K562 (cell line): Measurements from ENCODE around the gene SSU72. TPM values are rescaled to one million over a fixed set of nuclear protein-coding genes. Genes with fewer than 3 reads are reported as not detected.

Source experiments
- DMBX1 ChIP-seq: fragments of 250-450 bp; sonication (Bioruptor Pico); IDR thresholded peaks from 2 replicates; pipeline ENCODE4 v1.8.0; 2022; ENCODE audit warnings: inconsistent platforms, mild to moderate bottlenecking, moderate library complexity, borderline replicate concordance
- FOXA1 ChIP-seq: fragments of 450-650 bp; IDR thresholded peaks from 2 replicates; pipeline ENCODE4 v1.6.1; 2016; ENCODE audit warnings: mild to moderate bottlenecking, borderline replicate concordance
- MYBL2 ChIP-seq, 2 experiments: fragments of 450-650 bp in 1 of 2; sonication (generic) in 1 of 2; formaldehyde crosslinking in 1 of 2; IDR thresholded peaks; 2 replicates each; pipeline versions ENCODE4 v1.6.1 to v1.8.1; 2017 to 2022; ENCODE audit warnings: borderline replicate concordance in 1 of 2, inconsistent platforms in 1 of 2, low read depth in 1 of 2, mild to moderate bottlenecking in 1 of 2, missing genetic modification reagents in 1 of 2, moderate library complexity in 1 of 2
- SREBF1 ChIP-seq: fragments of 150-350 bp; IDR thresholded peaks from 2 replicates; pipeline ENCODE4 v1.6.1; 2014; ENCODE audit warnings: antibody characterized with exemption, low read depth, low read length, borderline replicate concordance
- WHSC1 ChIP-seq: IDR thresholded peaks from one replicate; pipeline ENCODE4 v1.6.1; 2012; ENCODE audit warnings: low read length, control low read depth, inconsistent platforms
- ZFP36 ChIP-seq: fragments of 150-350 bp; IDR thresholded peaks from 2 replicates; pipeline ENCODE4 v1.6.1; 2018; ENCODE audit warnings: low read length, low read depth; ENCODE audit not compliant: partially characterized antibody
- ZNF717 ChIP-seq: fragments of 250-450 bp; sonication (Bioruptor Pico); IDR thresholded peaks from 2 replicates; pipeline ENCODE4 v1.5.0; 2021
- ZNF77 ChIP-seq: fragments of 250-450 bp; sonication (Bioruptor Pico); IDR thresholded peaks from 2 replicates; pipeline ENCODE4 v1.5.0; 2020
- polyA plus RNA-seq, 8 experiments: library from polyadenylated mRNA; depleted of rRNA in 4 of 8; stranded (reverse) in 5 of 8; unstranded in 3 of 8; fragments of >200 nt; fragmentation: Nextera tagmentation in 2 of 8; fragmentation: Illumina TruSeq in 1 of 8; extraction: Ambion mirVana in 2 of 8; extraction: Trizol in 1 of 8; gene quantifications; 2 replicates each; pipeline versions ENCODE4 v1.2.1 to v1.2.3, GENCODE V29; 2011 to 2014; ENCODE audit warnings: inconsistent platforms in 1 of 8, missing spikeins in 1 of 8
- total RNA-seq, 7 experiments: library from RNA; depleted of rRNA in 6 of 7; stranded (reverse); fragments of >200 nt in 6 of 7; fragmentation: Illumina TruSeq in 2 of 7; extraction: Trizol in 2 of 7; gene quantifications; 2 replicates each; pipeline versions ENCODE4 v1.2.1 to v1.2.3, GENCODE V29; 2011 to 2021; ENCODE audit warnings: low replicate concordance in 1 of 7
- TF ChIP-seq, protein P1 (sequence below): fragments of 450-650 bp; IDR thresholded peaks from 2 replicates; pipeline ENCODE4 v1.6.1; 2014; ENCODE audit warnings: low read depth, mild to moderate bottlenecking, moderate library complexity, borderline replicate concordance
- TF ChIP-seq, protein P2 (sequence below): fragments of 450-650 bp; IDR thresholded peaks from 2 replicates; pipeline ENCODE4 v1.6.1; 2016; ENCODE audit warnings: mild to moderate bottlenecking
- TF ChIP-seq, protein P3 (sequence below), 2 experiments: fragments of 450-650 bp; conservative IDR thresholded peaks; 2 replicates each; pipeline ENCODE4 v1.6.1; 2017; ENCODE audit warnings: mild to moderate bottlenecking in 2 of 2, moderate library complexity in 2 of 2
- TF ChIP-seq, protein P4 (sequence below): sonication (generic); formaldehyde crosslinking; IDR thresholded peaks from 2 replicates; pipeline ENCODE4 v1.5.0; 2020; ENCODE audit warnings: missing genetic modification reagents

Gene SSU72
- total and polyA plus RNA-seq, 9 of the 15 experiments (the other 6 are each of a cell fraction or from before 2014, with no cell fraction given), result 70.8 to 201 (median 94.6) TPM

DNA sequence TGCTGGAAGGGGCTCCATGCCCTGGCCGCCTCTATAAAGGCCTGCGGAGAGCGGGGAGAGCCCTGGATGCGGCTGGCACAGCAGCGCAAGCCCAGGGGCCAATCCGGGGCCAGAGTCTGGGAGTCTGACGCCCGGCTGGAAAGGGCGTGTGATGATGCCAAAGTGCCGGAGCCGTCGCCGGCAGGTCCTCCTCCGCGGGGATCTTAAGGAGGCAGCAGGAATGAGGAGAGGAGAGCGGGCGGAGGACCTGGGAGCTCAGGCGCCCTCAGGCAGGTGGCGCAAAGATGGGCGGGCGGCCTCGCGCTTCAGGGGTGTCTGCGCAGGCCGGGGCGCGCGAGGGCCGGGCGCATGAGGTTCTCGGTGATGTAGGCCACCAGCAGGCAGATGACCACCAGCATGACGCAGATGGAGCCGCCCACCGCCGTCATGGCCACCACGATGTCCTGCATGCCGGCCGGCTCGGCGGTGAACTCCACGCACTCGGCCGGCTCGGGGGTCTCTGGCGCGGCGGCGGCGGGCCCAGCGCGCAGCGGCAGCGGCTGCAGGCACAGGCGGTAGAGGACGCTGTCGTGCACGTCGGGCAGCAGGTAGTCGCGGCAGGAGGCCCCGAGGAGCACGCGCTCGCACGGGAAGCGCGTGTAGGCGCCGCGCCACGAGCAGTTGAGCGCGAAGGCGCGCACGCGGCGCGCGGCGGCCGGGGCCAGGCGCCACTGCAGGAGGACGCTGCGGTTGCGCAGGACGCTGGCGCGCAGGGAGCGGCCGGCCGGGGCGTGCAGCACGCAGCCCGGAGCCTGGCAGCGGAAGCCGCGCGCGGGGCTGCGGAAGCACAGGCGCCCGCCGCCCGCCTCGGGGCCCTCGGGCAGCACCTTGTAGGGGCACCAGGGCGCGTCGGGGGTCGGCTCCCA is 24.6 kb upstream of the SSU72 start (continued):
- TF ChIP-seq, protein P1, sequence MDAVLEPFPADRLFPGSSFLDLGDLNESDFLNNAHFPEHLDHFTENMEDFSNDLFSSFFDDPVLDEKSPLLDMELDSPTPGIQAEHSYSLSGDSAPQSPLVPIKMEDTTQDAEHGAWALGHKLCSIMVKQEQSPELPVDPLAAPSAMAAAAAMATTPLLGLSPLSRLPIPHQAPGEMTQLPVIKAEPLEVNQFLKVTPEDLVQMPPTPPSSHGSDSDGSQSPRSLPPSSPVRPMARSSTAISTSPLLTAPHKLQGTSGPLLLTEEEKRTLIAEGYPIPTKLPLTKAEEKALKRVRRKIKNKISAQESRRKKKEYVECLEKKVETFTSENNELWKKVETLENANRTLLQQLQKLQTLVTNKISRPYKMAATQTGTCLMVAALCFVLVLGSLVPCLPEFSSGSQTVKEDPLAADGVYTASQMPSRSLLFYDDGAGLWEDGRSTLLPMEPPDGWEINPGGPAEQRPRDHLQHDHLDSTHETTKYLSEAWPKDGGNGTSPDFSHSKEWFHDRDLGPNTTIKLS, result peak; percentile 57; the same call in 1 of the 2 replicates
- TF ChIP-seq ZNF717 (CRISPR knock-in tag) (no peak), FOXA1 (no peak), ZNF77 (CRISPR knock-in tag) (no peak), ZFP36 (no peak), MYBL2 (IDR thresholded peaks at IDR 0.05; ENCODE audit: low read depth) (no peak), MYBL2 (CRISPR knock-in tag; IDR thresholded peaks at IDR 0.05; ENCODE audit: borderline replicate concordance) (peak; percentile 76; the same call in 1 of the 2 replicates), DMBX1 (no peak; the same call in 1 of the 2 replicates), SREBF1 (no peak), WHSC1 (no peak)
- TF ChIP-seq, protein P2, sequence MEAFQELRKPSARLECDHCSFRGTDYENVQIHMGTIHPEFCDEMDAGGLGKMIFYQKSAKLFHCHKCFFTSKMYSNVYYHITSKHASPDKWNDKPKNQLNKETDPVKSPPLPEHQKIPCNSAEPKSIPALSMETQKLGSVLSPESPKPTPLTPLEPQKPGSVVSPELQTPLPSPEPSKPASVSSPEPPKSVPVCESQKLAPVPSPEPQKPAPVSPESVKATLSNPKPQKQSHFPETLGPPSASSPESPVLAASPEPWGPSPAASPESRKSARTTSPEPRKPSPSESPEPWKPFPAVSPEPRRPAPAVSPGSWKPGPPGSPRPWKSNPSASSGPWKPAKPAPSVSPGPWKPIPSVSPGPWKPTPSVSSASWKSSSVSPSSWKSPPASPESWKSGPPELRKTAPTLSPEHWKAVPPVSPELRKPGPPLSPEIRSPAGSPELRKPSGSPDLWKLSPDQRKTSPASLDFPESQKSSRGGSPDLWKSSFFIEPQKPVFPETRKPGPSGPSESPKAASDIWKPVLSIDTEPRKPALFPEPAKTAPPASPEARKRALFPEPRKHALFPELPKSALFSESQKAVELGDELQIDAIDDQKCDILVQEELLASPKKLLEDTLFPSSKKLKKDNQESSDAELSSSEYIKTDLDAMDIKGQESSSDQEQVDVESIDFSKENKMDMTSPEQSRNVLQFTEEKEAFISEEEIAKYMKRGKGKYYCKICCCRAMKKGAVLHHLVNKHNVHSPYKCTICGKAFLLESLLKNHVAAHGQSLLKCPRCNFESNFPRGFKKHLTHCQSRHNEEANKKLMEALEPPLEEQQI, result no peak
- TF ChIP-seq, protein P3, sequence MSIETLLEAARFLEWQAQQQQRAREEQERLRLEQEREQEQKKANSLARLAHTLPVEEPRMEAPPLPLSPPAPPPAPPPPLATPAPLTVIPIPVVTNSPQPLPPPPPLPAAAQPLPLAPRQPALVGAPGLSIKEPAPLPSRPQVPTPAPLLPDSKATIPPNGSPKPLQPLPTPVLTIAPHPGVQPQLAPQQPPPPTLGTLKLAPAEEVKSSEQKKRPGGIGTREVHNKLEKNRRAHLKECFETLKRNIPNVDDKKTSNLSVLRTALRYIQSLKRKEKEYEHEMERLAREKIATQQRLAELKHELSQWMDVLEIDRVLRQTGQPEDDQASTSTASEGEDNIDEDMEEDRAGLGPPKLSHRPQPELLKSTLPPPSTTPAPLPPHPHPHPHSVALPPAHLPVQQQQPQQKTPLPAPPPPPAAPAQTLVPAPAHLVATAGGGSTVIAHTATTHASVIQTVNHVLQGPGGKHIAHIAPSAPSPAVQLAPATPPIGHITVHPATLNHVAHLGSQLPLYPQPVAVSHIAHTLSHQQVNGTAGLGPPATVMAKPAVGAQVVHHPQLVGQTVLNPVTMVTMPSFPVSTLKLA (conservative IDR thresholded peaks at IDR 0.05), result no peak
- TF ChIP-seq, protein P4, sequence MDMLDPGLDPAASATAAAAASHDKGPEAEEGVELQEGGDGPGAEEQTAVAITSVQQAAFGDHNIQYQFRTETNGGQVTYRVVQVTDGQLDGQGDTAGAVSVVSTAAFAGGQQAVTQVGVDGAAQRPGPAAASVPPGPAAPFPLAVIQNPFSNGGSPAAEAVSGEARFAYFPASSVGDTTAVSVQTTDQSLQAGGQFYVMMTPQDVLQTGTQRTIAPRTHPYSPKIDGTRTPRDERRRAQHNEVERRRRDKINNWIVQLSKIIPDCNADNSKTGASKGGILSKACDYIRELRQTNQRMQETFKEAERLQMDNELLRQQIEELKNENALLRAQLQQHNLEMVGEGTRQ (CRISPR knock-in tag), result no peak
